GM23338 (cell line): ENCODE results near the gene FHL2.

ENCODE experiments used
- CREB1 ChIP-seq: fragments of 250-450 bp; sonication (Bioruptor Pico); IDR thresholded peaks from 2 replicates; pipeline ENCODE4 v1.5.0; 2020; ENCODE audit warnings: low read depth, mild to moderate bottlenecking, moderate library complexity
- CTCF ChIP-seq, 2 experiments: fragments of 200-600 bp in 1 of 2; sonication (generic) in 1 of 2; conservative IDR thresholded peaks; 2 replicates each; pipeline versions ENCODE4 v1.5.1 to v1.6.1; 2016 to 2017; ENCODE audit warnings: antibody characterized with exemption in 2 of 2, low read depth in 2 of 2, mild to moderate bottlenecking in 2 of 2, moderate library complexity in 1 of 2
- EZH2 ChIP-seq: fragments of 200-600 bp; sonication (generic); IDR thresholded peaks from one replicate; pipeline ENCODE4 v1.8.0; 2017; ENCODE audit warnings: antibody characterized with exemption, mild to moderate bottlenecking, low read depth; ENCODE audit not compliant: unreplicated experiment
- EZH2phosphoT487 ChIP-seq: fragments of 200-600 bp; sonication (generic); IDR thresholded peaks from one replicate; pipeline ENCODE4 v1.8.1; 2018; ENCODE audit warnings: antibody characterized with exemption; ENCODE audit not compliant: unreplicated experiment
- JUNB ChIP-seq: IDR thresholded peaks from one replicate; pipeline ENCODE4 v1.6.1; 2016; ENCODE audit warnings: antibody characterized with exemption; ENCODE audit not compliant: unreplicated experiment
- NANOG ChIP-seq: IDR thresholded peaks from 2 replicates; pipeline ENCODE4 v1.6.1; 2016; ENCODE audit warnings: antibody characterized with exemption, borderline replicate concordance
- POLR2AphosphoS5 ChIP-seq: IDR thresholded peaks from 2 replicates; pipeline ENCODE4 v1.6.1; 2016; ENCODE audit warnings: antibody characterized with exemption, low read depth
- STAT1 ChIP-seq: IDR thresholded peaks from one replicate; pipeline ENCODE4 v1.6.1; 2016; ENCODE audit warnings: antibody characterized with exemption; ENCODE audit not compliant: unreplicated experiment
- ZNF114 ChIP-seq: fragments of 250-450 bp; sonication (Bioruptor Pico); IDR thresholded peaks from 2 replicates; pipeline ENCODE4 v1.5.0; 2020; ENCODE audit warnings: mild to moderate bottlenecking, moderate library complexity
- ZNF331 ChIP-seq: fragments of 250-450 bp; sonication (Bioruptor Pico); IDR thresholded peaks from 2 replicates; pipeline ENCODE4 v1.5.0; 2020; ENCODE audit warnings: low read depth, mild to moderate bottlenecking, moderate library complexity
- TF ChIP-seq, protein P1 (sequence below): IDR thresholded peaks from 2 replicates; pipeline ENCODE4 v1.6.1; 2016; ENCODE audit warnings: antibody characterized with exemption
- TF ChIP-seq, protein P2 (sequence below): IDR thresholded peaks from one replicate; pipeline ENCODE4 v1.6.1; 2018; ENCODE audit warnings: antibody characterized with exemption; ENCODE audit not compliant: unreplicated experiment

- TF ChIP-seq POLR2AphosphoS5 (no peak), CTCF (conservative IDR thresholded peaks at IDR 0.05; ENCODE audit: low read depth in 2 of 2) (no peak), CREB1 (no peak), EZH2phosphoT487 (no peak), EZH2 (no peak), ZNF331 (no peak), STAT1 (no peak), ZNF114 (no peak), JUNB (no peak), NANOG (no peak)
- TF ChIP-seq, protein P1, sequence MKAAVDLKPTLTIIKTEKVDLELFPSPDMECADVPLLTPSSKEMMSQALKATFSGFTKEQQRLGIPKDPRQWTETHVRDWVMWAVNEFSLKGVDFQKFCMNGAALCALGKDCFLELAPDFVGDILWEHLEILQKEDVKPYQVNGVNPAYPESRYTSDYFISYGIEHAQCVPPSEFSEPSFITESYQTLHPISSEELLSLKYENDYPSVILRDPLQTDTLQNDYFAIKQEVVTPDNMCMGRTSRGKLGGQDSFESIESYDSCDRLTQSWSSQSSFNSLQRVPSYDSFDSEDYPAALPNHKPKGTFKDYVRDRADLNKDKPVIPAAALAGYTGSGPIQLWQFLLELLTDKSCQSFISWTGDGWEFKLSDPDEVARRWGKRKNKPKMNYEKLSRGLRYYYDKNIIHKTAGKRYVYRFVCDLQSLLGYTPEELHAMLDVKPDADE: no peak
- TF ChIP-seq, protein P2, sequence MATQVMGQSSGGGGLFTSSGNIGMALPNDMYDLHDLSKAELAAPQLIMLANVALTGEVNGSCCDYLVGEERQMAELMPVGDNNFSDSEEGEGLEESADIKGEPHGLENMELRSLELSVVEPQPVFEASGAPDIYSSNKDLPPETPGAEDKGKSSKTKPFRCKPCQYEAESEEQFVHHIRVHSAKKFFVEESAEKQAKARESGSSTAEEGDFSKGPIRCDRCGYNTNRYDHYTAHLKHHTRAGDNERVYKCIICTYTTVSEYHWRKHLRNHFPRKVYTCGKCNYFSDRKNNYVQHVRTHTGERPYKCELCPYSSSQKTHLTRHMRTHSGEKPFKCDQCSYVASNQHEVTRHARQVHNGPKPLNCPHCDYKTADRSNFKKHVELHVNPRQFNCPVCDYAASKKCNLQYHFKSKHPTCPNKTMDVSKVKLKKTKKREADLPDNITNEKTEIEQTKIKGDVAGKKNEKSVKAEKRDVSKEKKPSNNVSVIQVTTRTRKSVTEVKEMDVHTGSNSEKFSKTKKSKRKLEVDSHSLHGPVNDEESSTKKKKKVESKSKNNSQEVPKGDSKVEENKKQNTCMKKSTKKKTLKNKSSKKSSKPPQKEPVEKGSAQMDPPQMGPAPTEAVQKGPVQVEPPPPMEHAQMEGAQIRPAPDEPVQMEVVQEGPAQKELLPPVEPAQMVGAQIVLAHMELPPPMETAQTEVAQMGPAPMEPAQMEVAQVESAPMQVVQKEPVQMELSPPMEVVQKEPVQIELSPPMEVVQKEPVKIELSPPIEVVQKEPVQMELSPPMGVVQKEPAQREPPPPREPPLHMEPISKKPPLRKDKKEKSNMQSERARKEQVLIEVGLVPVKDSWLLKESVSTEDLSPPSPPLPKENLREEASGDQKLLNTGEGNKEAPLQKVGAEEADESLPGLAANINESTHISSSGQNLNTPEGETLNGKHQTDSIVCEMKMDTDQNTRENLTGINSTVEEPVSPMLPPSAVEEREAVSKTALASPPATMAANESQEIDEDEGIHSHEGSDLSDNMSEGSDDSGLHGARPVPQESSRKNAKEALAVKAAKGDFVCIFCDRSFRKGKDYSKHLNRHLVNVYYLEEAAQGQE: no peak
These were observed 1.3 kb upstream of the FHL2 start for GRCh38 chr2:105400138-105400540.
